Measurements from ENCODE around the gene NPIPB8. TPM values are rescaled to one million over a fixed set of nuclear protein-coding genes. Genes with fewer than 3 reads are reported as not detected.

Gene NPIPB8
- total and polyA plus RNA-seq, 2 of the 13 experiments (the other 11 are each of a cell fraction or from before 2014, with no cell fraction given): 0.49 to 2.3 TPM

GRCh38 chr16:28590384-28591340 lies 47.2 kb upstream of the NPIPB8 start:
- BruUV-seq (replicated peaks): no TSS peak
- CTCF ChIA-PET (ENCODE audit: low intra/inter-chr PET ratio, low total read pairs): no interaction called here
- FAIRE-seq (no peak), DNase-seq (ENCODE audit: low spot score) (no peak), ATAC-seq (peak; percentile 7)
- H3K9ac ChIP-seq (ENCODE audit: insufficient read depth, low read depth, low read length): no peak overlapping the region
- H3K27ac ChIP-seq (ENCODE audit: extremely low read length, insufficient read depth, low read length): no peak overlapping the region
- no peaks in the 10 kb centered on the region for H3K79me2 ChIP-seq (ENCODE audit: insufficient read depth, low read length)
- H3K27me3 ChIP-seq (ENCODE audit: control insufficient read depth in 1 of 2, insufficient read depth in 2 of 2, low read length in 2 of 2): no peaks in the 10 kb centered on the region
- POLR2A ChIA-PET: interaction anchor here (0.9 kb wide), 1 partner anchor 19 kb away, joined by 3 read pairs; the partner anchor contains the start of gene SULT1A1
- in situ Hi-C loops (cut with HindIII; ENCODE audit: extremely low pct_ligation_motif_present, low pct_unique_long_range_greater_than_20kb) (no loop called here), intact Hi-C loops (cut with micrococcal nuclease; ENCODE audit: unreplicated experiment) (no loop called here)
- WGBS (ENCODE audit: low lambda C conversion rate): 97% methylated on average over 21 of the region's 22 CpGs
- no peak overlapping the region for H3K4me2 ChIP-seq (ENCODE audit: low read depth, low read length)
- H2AFZ ChIP-seq (ENCODE audit: low read length): no peak overlapping the region
- H3K4me3 ChIP-seq (replicated peaks in 1 of 3; ENCODE audit: insufficient read depth in 1 of 3, low read depth in 2 of 3, low read length in 3 of 3): no peak overlapping the region
- no peaks in the 10 kb centered on the region for H3K9me3 ChIP-seq (ENCODE audit: low read length)
- H3K4me1 ChIP-seq (ENCODE audit: insufficient read depth, low read length): peaks cover 19% of the 10 kb centered on the region
- peaks cover 21 to 47% of the 10 kb centered on the region in 2 experiments for H3K36me3 ChIP-seq (replicated peaks in 1 of 2; ENCODE audit: control insufficient read depth in 1 of 2, insufficient read depth in 2 of 2, low read length in 2 of 2)
- H4K20me1 ChIP-seq (ENCODE audit: insufficient read depth, low read length): no peaks in the 10 kb centered on the region; the same call in 1 of the 2 replicates
- TF ChIP-seq ATF1 (CRISPR knock-in tag; IDR thresholded peaks at IDR 0.05) (no peak), CREB1 (IDR thresholded peaks at IDR 0.05) (no peak), CREB1 (CRISPR knock-in tag; IDR thresholded peaks at IDR 0.05) (no peak), ZNF530 (CRISPR knock-in tag; IDR thresholded peaks at IDR 0.05; ENCODE audit: low read depth) (no peak), MXD4 (CRISPR knock-in tag; IDR thresholded peaks at IDR 0.05) (no peak), RBM22 (optimal IDR thresholded peaks at IDR 0.05; ENCODE audit: low read length) (peak; percentile 21), ZNF24 (IDR thresholded peaks at IDR 0.05) (no peak), KLF11 (CRISPR knock-in tag; IDR thresholded peaks at IDR 0.05) (no peak), AGO2 (optimal IDR thresholded peaks at IDR 0.05; ENCODE audit: low read depth, low read length) (peak; percentile 35), BCL3 (CRISPR knock-in tag; IDR thresholded peaks at IDR 0.05) (no peak), MIXL1 (CRISPR knock-in tag; IDR thresholded peaks at IDR 0.05) (no peak), NFAT5 (CRISPR knock-in tag; IDR thresholded peaks at IDR 0.05) (no peak), CBX5 (CRISPR knock-in tag; IDR thresholded peaks at IDR 0.05; ENCODE audit: borderline replicate concordance) (no peak), ZNF550 (CRISPR knock-in tag; IDR thresholded peaks at IDR 0.05; ENCODE audit: borderline replicate concordance) (no peak), ZNF263 (CRISPR knock-in tag; IDR thresholded peaks at IDR 0.05) (peak; percentile 86), ZNF143 (CRISPR knock-in tag; IDR thresholded peaks at IDR 0.05) (no peak), SNAPC5 (CRISPR knock-in tag; IDR thresholded peaks at IDR 0.05; ENCODE audit: borderline replicate concordance) (no peak), RBFOX2 (IDR thresholded peaks at IDR 0.05; ENCODE audit: low read depth, low read length) (peak; percentile 62), DPF2 (CRISPR knock-in tag; IDR thresholded peaks at IDR 0.05; ENCODE audit: borderline replicate concordance, low read depth) (no peak)

Data from HepG2 (cell line).